Peyer's patch (tissue), 4 donors: ENCODE data around the gene GNAI3. TPM values are rescaled to one million over a fixed set of nuclear protein-coding genes. Genes with fewer than 3 reads are reported as not detected.

ENCODE experiments used
- DNase-seq, 3 donors: peaks; one replicate each; pipeline ENCODE4 v3.0.0-alpha.2; 2017 to 2019
- H3K27ac ChIP-seq, 4 donors: fragments of 200-600 bp; sonication (generic); one replicate each; pipeline ENCODE4 v1.5.1; 2016 to 2019
- H3K27me3 ChIP-seq, 2 donors: fragments of 200-600 bp; sonication (generic); one replicate each; pipeline ENCODE4 v1.5.1; 2019
- H3K36me3 ChIP-seq, 3 donors: fragments of 200-600 bp; sonication (generic); one replicate each; pipeline ENCODE4 v1.5.1; 2016 to 2019
- H3K4me1 ChIP-seq, 4 donors: fragments of 200-600 bp; sonication (generic); one replicate each; pipeline ENCODE4 v1.5.1; 2016 to 2019
- H3K4me3 ChIP-seq, 4 donors: fragments of 200-600 bp; sonication (generic); 1 replicate in 3 of 4; 2 replicates in 1 of 4; pipeline ENCODE4 v1.5.1; 2016 to 2019; ENCODE audit warnings: mild to moderate bottlenecking in 1 of 4
- H3K9me3 ChIP-seq, 4 donors: fragments of 200-600 bp; sonication (generic); one replicate each; pipeline ENCODE4 v1.5.1; 2016 to 2019; ENCODE audit warnings: mild to moderate bottlenecking in 1 of 4
- CTCF ChIP-seq, 6 experiments: fragments of 450-650 bp in 4 of 6; fragments of 200-600 bp in 2 of 6; sonication (generic) in 1 of 6; IDR thresholded peaks; one replicate each; pipeline ENCODE4 v1.5.1; 2017 to 2019; ENCODE audit warnings: antibody characterized with exemption in 6 of 6, mild to moderate bottlenecking in 3 of 6, moderate library complexity in 1 of 6
- POLR2A ChIP-seq, 2 donors: fragments of 450-650 bp; IDR thresholded peaks; one replicate each; pipeline ENCODE4 v1.5.1; 2017; ENCODE audit warnings: antibody characterized with exemption in 2 of 2, mild to moderate bottlenecking in 2 of 2, moderate library complexity in 2 of 2
- total RNA-seq, 4 donors: library from RNA; depleted of rRNA; stranded (reverse); fragments of >200 nt; gene quantifications; one replicate each; pipeline ENCODE4 v1.1.0, GENCODE V29; 2016

Gene GNAI3
- total RNA-seq, 4 donors from 2014 or later: 4.1 to 6.8 (median 5.8) TPM

GRCh38 chr1:109630898-109631512, 82.6 kb downstream of the GNAI3 start:
- no peak for DNase-seq
- Histone ChIP-seq H3K9me3 (no peaks in the 10 kb centered on the region), H3K4me3 (no peak overlapping the region), H3K4me1 (peaks cover 0 to 22% (median 3%) of the 10 kb centered on the region in 4 donors), H3K27ac (no peak overlapping the region), H3K27me3 (no peaks in the 10 kb centered on the region), H3K36me3 (peaks cover 0 to 55% (median 0%) of the 10 kb centered on the region in 3 donors)
- TF ChIP-seq CTCF (IDR thresholded peaks at IDR 0.05) (no peak), POLR2A (IDR thresholded peaks at IDR 0.05) (no peak)

- TF ChIP-seq CTCF (IDR thresholded peaks at IDR 0.05) (no peak), POLR2A (IDR thresholded peaks at IDR 0.05) (no peak)
- no peak for DNase-seq
- H3K36me3 ChIP-seq: peaks cover 0 to 47% (median 0%) of the 10 kb centered on the region in 3 donors
- no peaks in the 10 kb centered on the region for H3K27me3 ChIP-seq
- peaks cover 0 to 30% (median 5%) of the 10 kb centered on the region in 4 donors for H3K4me1 ChIP-seq
- no peak overlapping the region for H3K4me3 ChIP-seq
- no peak overlapping the region for H3K27ac ChIP-seq
- H3K9me3 ChIP-seq: no peaks in the 10 kb centered on the region
These were observed 83.4 kb downstream of the GNAI3 start for GRCh38 chr1:109631513-109632505.

GRCh38 chr1:109632671-109633346, 84.4 kb downstream of the GNAI3 start:
- Histone ChIP-seq H3K27ac (peak overlapping the region in 1 of 4 donors; percentile 25), H3K36me3 (peaks cover 0 to 37% (median 0%) of the 10 kb centered on the region in 3 donors)
- DNase-seq: peak in 2 of 3 donors; percentile 49 to 54

GRCh38 chr1:109634292-109634691, 85.9 kb downstream of the GNAI3 start:
- Histone ChIP-seq H3K4me3 (no peak overlapping the region), H3K27me3 (no peaks in the 10 kb centered on the region), H3K27ac (peak overlapping the region in 1 of 4 donors; percentile 19), H3K36me3 (peaks cover 0 to 22% (median 0%) of the 10 kb centered on the region in 3 donors), H3K4me1 (peaks cover 0 to 33% (median 5%) of the 10 kb centered on the region in 4 donors), H3K9me3 (no peaks in the 10 kb centered on the region)
- TF ChIP-seq POLR2A (IDR thresholded peaks at IDR 0.05) (no peak), CTCF (IDR thresholded peaks at IDR 0.05) (no peak)
- DNase-seq: no peak

More at GRCh38 chr1:109632671-109633346, 84.4 kb downstream of the GNAI3 start:
- Histone ChIP-seq H3K4me1 (peaks cover 0 to 33% (median 5%) of the 10 kb centered on the region in 4 donors), H3K9me3 (no peaks in the 10 kb centered on the region), H3K27me3 (no peaks in the 10 kb centered on the region), H3K4me3 (no peak overlapping the region)
- TF ChIP-seq CTCF (IDR thresholded peaks at IDR 0.05) (no peak), POLR2A (IDR thresholded peaks at IDR 0.05) (no peak)
